Stimulated activated CD4-positive, alpha-beta T cell treated with anti-CD3 and anti-CD28 coated beads, Interleukin-12 subunit alpha, Interleukin-12 subunit beta, amount 100 ng/mL, for 4 hours (primary cell): Measurements from ENCODE around the gene ANKMY2.
A peak's percentile ranks its signal among the peaks of the same experiment; 100 is the strongest.

Experiments
- DNase-seq: peaks from one replicate; pipeline ENCODE4 v3.0.0-alpha.2; 2020

ANKMY2 gene

GRCh38 chr7:16657656-16658279 is 12.2 kb upstream of the ANKMY2 start:
- no peak for DNase-seq

DNA sequence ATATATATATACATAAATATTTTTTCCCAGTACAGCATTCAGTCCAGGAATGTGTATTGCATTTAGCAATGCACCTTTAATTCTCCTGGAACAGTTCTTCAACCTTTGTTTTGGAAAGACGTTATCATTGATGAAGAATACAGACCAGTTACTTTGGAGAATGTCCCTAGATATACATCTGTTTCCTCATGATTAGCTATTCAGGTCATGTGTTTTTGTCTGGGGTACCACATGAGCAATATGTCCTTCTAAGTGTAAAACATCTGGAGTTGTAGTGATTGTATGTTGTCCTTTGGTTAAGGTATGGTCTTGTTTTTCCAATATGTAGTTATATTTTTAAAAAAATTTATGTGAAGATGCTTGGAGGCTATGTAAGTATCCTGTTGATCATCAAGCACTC is 10.6 kb upstream of the ANKMY2 start:
- no peak for DNase-seq

GRCh38 chr7:16655394-16655793 is 9.8 kb upstream of the ANKMY2 start:
- DNase-seq, result no peak

GRCh38 chr7:16652888-16653287 is 7.3 kb upstream of the ANKMY2 start:
- no peak for DNase-seq

DNA sequence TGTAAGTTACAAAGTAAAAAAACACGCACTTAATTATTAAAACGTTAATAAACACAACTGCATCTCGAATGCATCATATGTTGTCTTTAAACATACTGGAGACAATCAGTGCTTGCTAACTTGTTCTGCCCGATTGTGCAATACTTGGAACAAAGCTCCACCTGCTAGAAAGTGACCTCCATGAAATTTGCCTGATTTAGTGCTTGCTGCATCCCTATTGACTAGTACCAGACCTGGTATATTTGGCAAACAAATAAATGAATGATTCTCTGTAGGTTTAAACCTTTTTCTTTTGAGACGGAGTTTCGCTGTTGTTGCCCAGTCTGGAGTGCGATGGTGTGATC is 6.7 kb upstream of the ANKMY2 start:
- DNase-seq, result no peak

GRCh38 chr7:16651396-16652239 is 6.1 kb upstream of the ANKMY2 start:
- no peak for DNase-seq

GRCh38 chr7:16650266-16650665 is 4.7 kb upstream of the ANKMY2 start:
- DNase-seq, result no peak

DNA sequence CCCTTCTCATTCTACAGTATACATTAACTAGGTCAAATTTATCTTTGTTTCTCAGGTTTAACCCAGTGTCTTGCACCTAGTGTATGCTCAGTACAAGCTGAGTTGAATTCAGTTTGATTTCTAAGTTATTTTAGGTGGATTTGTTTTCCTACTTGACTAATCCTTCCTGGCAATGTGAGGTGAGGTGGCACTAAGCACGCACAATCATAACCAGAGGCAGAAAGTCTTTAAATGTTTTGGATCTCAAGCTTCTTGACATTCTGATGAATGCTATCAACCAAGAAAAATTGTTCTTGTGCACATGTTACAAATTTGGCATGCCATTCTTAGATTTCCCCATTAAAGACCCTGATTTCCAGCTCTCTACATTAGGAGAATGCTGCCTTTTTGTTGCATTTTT is 3.6 kb upstream of the ANKMY2 start:
- DNase-seq, result no peak

DNA sequence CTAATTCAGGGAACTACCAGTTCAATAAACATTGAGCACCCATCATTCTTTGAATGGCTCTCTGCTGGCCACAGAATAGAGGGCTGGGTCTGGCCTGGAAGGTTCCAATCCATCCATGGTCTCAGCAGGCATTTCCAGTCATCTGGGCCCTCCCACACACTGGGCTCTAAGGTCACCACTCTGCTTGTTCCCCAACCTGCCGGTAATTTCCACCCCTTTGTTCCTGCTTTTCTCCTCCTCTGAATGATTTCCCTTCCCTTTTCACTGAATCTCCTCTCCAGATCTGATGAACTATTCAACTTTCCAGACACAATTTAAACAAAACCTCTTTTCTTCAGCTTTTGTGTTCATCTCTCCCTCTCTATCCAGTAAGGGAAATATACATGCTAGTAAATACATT is 3.0 kb upstream of the ANKMY2 start:
- DNase-seq, result no peak

DNA sequence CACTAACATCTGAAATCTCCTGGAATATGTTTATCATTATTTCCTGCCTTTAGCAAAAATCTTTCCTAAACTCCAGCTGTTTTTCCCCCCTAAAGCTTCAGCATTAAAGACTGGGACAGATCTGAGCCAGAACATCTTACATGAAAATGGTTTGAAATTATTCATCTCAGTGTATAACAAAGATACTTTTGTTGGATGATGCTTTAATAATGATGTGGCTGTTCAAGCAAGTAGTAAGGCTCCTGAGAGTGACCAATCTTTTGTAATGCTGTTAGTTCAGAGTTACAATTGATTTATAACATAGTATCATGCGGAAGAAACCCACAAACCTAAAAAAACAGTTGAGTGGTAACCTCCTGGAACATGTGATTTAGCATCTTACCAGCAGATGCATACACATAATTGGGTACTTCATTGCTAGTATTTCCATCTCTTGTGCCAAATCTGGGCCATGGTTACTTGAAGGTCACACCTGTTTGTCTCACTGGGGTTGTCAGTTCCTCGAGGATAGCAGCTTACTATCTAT is 1.9 kb upstream of the ANKMY2 start:
- DNase-seq, result no peak

- no peak for DNase-seq
Measured at GRCh38 chr7:16646472-16647072, 1.0 kb upstream of the ANKMY2 start.

GRCh38 chr7:16644636-16645592 is 640 bp downstream of the ANKMY2 start:
- DNase-seq, result peak; percentile 34

DNA sequence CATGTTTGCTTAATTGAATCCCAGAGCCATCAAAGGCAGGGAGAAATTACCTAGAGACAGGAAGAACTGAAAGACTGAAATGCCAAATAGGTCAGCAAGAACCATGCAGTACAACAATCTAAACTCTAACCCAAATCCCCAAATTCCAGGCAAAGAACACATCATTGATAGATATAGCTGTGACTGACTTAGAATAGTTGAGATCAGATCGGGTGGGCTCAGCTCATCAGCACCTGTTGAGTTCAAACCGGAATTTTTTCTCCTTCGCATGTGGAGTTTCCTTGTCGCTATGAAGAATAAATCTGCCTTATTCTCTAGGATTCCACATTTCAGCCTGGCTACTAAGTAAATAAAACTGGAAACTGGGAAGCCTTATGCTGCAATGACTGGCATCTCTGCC is 1.4 kb downstream of the ANKMY2 start:
- no peak for DNase-seq

- DNase-seq, result no peak
Measured at GRCh38 chr7:16638282-16639280, 7.0 kb downstream of the ANKMY2 start.

DNA sequence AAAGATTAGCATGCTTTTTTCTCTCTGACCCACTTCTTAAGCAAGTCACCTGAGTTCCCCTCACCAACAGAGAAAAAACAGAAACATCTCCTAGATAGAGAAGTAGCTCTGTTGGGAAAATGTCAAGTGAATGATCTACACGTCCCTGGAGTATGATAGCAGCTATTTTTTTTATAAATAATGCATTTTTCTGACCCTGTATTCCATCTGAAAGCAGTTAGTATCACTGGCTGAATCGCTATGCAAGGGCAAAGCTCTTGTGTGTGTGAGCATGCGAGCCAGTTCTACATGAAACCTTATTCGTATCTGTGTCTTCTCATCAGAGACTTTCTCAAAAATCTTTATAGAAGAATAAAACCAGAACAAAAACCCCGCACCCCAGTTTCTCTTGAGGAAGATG is 8.2 kb downstream of the ANKMY2 start:
- no peak for DNase-seq

DNA sequence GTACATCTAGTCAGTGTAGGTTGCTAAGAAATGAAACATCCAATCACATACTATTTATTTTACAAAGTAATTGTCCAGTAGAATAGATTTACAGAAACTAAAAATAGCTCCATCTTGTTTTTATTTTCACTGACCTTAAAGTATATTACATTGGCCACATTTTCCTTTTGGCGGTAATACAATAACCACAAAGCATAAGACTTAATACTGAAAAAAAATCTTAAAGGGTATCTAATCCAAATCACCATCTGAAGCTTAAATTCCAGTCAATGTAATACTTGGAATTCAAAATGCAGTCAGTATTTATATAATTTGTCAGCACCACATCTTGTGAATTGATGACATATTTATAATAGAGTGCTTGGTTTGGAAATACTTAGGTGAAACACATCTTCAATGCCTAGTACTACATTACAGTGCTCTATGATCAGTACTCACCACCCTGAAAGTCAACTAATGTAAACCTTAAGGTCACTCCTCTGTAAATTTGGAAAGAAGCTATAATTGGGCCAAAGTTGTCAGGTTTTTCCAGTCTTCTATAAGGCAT is 8.9 kb downstream of the ANKMY2 start:
- DNase-seq, result no peak

GRCh38 chr7:16634271-16634738 is 11.2 kb downstream of the ANKMY2 start:
- no peak for DNase-seq

- no peak for DNase-seq
Measured at GRCh38 chr7:16630654-16631053, 14.9 kb downstream of the ANKMY2 start.

- DNase-seq, result no peak
Measured at GRCh38 chr7:16627236-16627635, 18.3 kb downstream of the ANKMY2 start.

GRCh38 chr7:16626388-16626787 is 19.2 kb downstream of the ANKMY2 start:
- no peak for DNase-seq

DNA sequence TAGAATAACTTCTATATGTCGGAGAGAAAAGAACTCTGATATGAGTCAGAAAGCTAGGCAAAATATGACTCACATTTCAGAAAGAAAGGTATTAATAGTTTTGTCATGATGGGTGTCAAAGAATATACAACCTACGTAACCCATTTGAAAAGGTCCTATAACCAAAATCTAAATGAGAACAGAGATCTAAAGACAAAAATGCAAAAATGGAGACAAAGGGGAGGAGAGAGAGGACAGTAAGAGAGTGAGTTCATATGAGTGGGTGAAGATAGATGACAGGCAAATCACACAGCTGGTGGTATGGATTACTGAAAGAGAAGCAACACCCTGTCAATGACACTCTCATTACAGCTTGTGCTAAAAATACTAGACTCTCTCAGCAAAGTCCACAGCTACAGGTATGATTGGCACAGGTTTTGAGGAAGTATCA is 25.6 kb downstream of the ANKMY2 start:
- DNase-seq, result no peak
